GM23338 (cell line): ENCODE measurements around the gene LSM2. TPM values are rescaled to one million over a fixed set of nuclear protein-coding genes. Genes with fewer than 3 reads are reported as not detected.

ENCODE experiments used
- ATAC-seq: fragments of 200-7000 bp; cut with Tn5 transposase; 3 replicates; pipeline ENCODE4 v1.9.1; 2020
- DNase-seq: peaks from one replicate; pipeline ENCODE4 v3.0.0-alpha.2; 2015; ENCODE audit warnings: low spot score
- H2AFZ ChIP-seq: fragments of 200-600 bp; sonication (generic); 2 replicates; pipeline ENCODE4 v1.8.0; 2016; ENCODE audit warnings: antibody characterized with exemption, mild to moderate bottlenecking, moderate library complexity
- H3F3A ChIP-seq: fragments of 200-600 bp; sonication (generic); replicated peaks from 2 replicates; pipeline ENCODE4 v1.8.0; 2017; ENCODE audit warnings: antibody characterized with exemption, mixed run types, low read depth
- H3K27ac ChIP-seq: fragments of 200-600 bp; sonication (generic); 2 replicates; pipeline ENCODE4 v1.6.1; 2016; ENCODE audit warnings: low read depth
- H3K27me3 ChIP-seq: fragments of 200-600 bp; sonication (generic); 2 replicates; pipeline ENCODE4 v1.8.0; 2016; ENCODE audit warnings: mild to moderate bottlenecking, mixed run types, moderate library complexity; ENCODE audit not compliant: insufficient read depth
- H3K36me3 ChIP-seq: fragments of 200-600 bp; sonication (generic); 2 replicates; pipeline ENCODE4 v1.8.0; 2016; ENCODE audit warnings: mild to moderate bottlenecking; ENCODE audit not compliant: insufficient read depth
- H3K4me1 ChIP-seq: fragments of 200-600 bp; sonication (generic); 2 replicates; pipeline ENCODE4 v1.8.0; 2016; ENCODE audit warnings: mild to moderate bottlenecking, moderate library complexity; ENCODE audit not compliant: insufficient read depth
- H3K4me2 ChIP-seq: fragments of 200-600 bp; sonication (generic); 2 replicates; pipeline ENCODE4 v1.7.1; 2017; ENCODE audit warnings: mixed run types
- H3K4me3 ChIP-seq: fragments of 200-600 bp; sonication (generic); 2 replicates; pipeline ENCODE4 v1.6.1; 2016; ENCODE audit warnings: mixed run types
- H3K79me2 ChIP-seq: fragments of 200-600 bp; sonication (generic); replicated peaks from 2 replicates; pipeline ENCODE4 v1.8.0; 2017; ENCODE audit warnings: mild to moderate bottlenecking; ENCODE audit not compliant: insufficient read depth
- H3K9me2 ChIP-seq: fragments of 200-600 bp; sonication (generic); 2 replicates; pipeline ENCODE4 v1.8.0; 2017; ENCODE audit not compliant: insufficient read depth
- H4K20me1 ChIP-seq: fragments of 200-600 bp; sonication (generic); replicated peaks from 2 replicates; pipeline ENCODE4 v1.8.0; 2017; ENCODE audit warnings: mild to moderate bottlenecking; ENCODE audit not compliant: insufficient read depth
- H3K27ac Mint-ChIP-seq: 2 replicates; pipeline ENCODE4 v1.8.0; 2020; ENCODE audit warnings: inconsistent platforms, mild to moderate bottlenecking, moderate library complexity, mixed read lengths
- H3K27me3 Mint-ChIP-seq: 3 replicates; pipeline ENCODE4 v1.8.0; 2022; ENCODE audit warnings: low read depth, mild to moderate bottlenecking, moderate library complexity, mixed read lengths, inconsistent platforms; ENCODE audit not compliant: insufficient read depth, poor library complexity
- H3K36me3 Mint-ChIP-seq: 3 replicates; pipeline ENCODE4 v1.8.0; 2021; ENCODE audit warnings: low read depth, mild to moderate bottlenecking, inconsistent platforms, moderate library complexity, mixed read lengths
- H3K4me1 Mint-ChIP-seq: 3 replicates; pipeline ENCODE4 v1.8.0; 2020; ENCODE audit warnings: mild to moderate bottlenecking, inconsistent platforms, mixed read lengths
- H3K4me3 Mint-ChIP-seq: 3 replicates; pipeline ENCODE4 v1.8.0; 2021; ENCODE audit warnings: moderate library complexity, mild to moderate bottlenecking, inconsistent platforms, mixed read lengths
- H3K9me3 Mint-ChIP-seq: 3 replicates; pipeline ENCODE4 v1.8.0; 2020; ENCODE audit warnings: moderate library complexity, mild to moderate bottlenecking, inconsistent platforms, mixed read lengths
- CREB1 ChIP-seq: fragments of 250-450 bp; sonication (Bioruptor Pico); IDR thresholded peaks from 2 replicates; pipeline ENCODE4 v1.5.0; 2020; ENCODE audit warnings: low read depth, mild to moderate bottlenecking, moderate library complexity
- CTCF ChIP-seq, 2 experiments: fragments of 200-600 bp in 1 of 2; sonication (generic) in 1 of 2; conservative IDR thresholded peaks; 2 replicates each; pipeline versions ENCODE4 v1.5.1 to v1.6.1; 2016 to 2017; ENCODE audit warnings: antibody characterized with exemption in 2 of 2, low read depth in 2 of 2, mild to moderate bottlenecking in 2 of 2, moderate library complexity in 1 of 2
- ETS1 ChIP-seq: IDR thresholded peaks from 2 replicates; pipeline ENCODE4 v1.6.1; 2016; ENCODE audit warnings: antibody characterized with exemption
- EZH2 ChIP-seq: fragments of 200-600 bp; sonication (generic); IDR thresholded peaks from one replicate; pipeline ENCODE4 v1.8.0; 2017; ENCODE audit warnings: antibody characterized with exemption, mild to moderate bottlenecking, low read depth; ENCODE audit not compliant: unreplicated experiment
- EZH2phosphoT487 ChIP-seq: fragments of 200-600 bp; sonication (generic); IDR thresholded peaks from one replicate; pipeline ENCODE4 v1.8.1; 2018; ENCODE audit warnings: antibody characterized with exemption; ENCODE audit not compliant: unreplicated experiment
- JUNB ChIP-seq: IDR thresholded peaks from one replicate; pipeline ENCODE4 v1.6.1; 2016; ENCODE audit warnings: antibody characterized with exemption; ENCODE audit not compliant: unreplicated experiment
- NANOG ChIP-seq: IDR thresholded peaks from 2 replicates; pipeline ENCODE4 v1.6.1; 2016; ENCODE audit warnings: antibody characterized with exemption, borderline replicate concordance
- POLR2AphosphoS5 ChIP-seq: IDR thresholded peaks from 2 replicates; pipeline ENCODE4 v1.6.1; 2016; ENCODE audit warnings: antibody characterized with exemption, low read depth
- REST ChIP-seq: IDR thresholded peaks from one replicate; pipeline ENCODE4 v1.6.1; 2018; ENCODE audit warnings: antibody characterized with exemption; ENCODE audit not compliant: unreplicated experiment
- STAT1 ChIP-seq: IDR thresholded peaks from one replicate; pipeline ENCODE4 v1.6.1; 2016; ENCODE audit warnings: antibody characterized with exemption; ENCODE audit not compliant: unreplicated experiment
- ZNF114 ChIP-seq: fragments of 250-450 bp; sonication (Bioruptor Pico); IDR thresholded peaks from 2 replicates; pipeline ENCODE4 v1.5.0; 2020; ENCODE audit warnings: mild to moderate bottlenecking, moderate library complexity
- ZNF331 ChIP-seq: fragments of 250-450 bp; sonication (Bioruptor Pico); IDR thresholded peaks from 2 replicates; pipeline ENCODE4 v1.5.0; 2020; ENCODE audit warnings: low read depth, mild to moderate bottlenecking, moderate library complexity
- ZNF462 ChIP-seq: fragments of 250-450 bp; sonication (Bioruptor Pico); IDR thresholded peaks from 2 replicates; pipeline ENCODE4 v1.5.0; 2020; ENCODE audit warnings: mild to moderate bottlenecking, moderate library complexity
- polyA plus RNA-seq: library from polyadenylated mRNA; unstranded; fragments of >200 nt; fragmentation: Nextera tagmentation; extraction: Ambion mirVana; gene quantifications from 2 replicates; pipeline ENCODE4 v1.2.1, GENCODE V29; 2016
- total RNA-seq: library from RNA; depleted of rRNA; stranded (reverse); fragments of >200 nt; shearing (Covaris generic); gene quantifications from 2 replicates; pipeline ENCODE4 v1.2.3, GENCODE V29; 2014

LSM2 gene
- total and polyA plus RNA-seq, 2 experiments from 2014 or later, result 106 to 140 TPM

- no peak for DNase-seq
- Mint-ChIP-seq H3K27ac (no peak overlapping the region), H3K9me3 (no peaks in the 10 kb centered on the region; the same call in 2 of the 3 replicates), H3K4me3 (no peak overlapping the region), H3K27me3 (peaks cover 7% of the 10 kb centered on the region), H3K36me3 (peaks cover 22% of the 10 kb centered on the region), H3K4me1 (peaks cover 3% of the 10 kb centered on the region; the same call in 2 of the 3 replicates)
- 0 out of 2 replicates have a peak, but pooled peaks cover 3% of the 10 kb centered on the region for H4K20me1 ChIP-seq
- no peak overlapping the region for H2AFZ ChIP-seq
- no peak for ATAC-seq
- no peak overlapping the region for H3K4me2 ChIP-seq
- no peak overlapping the region for H3K4me3 ChIP-seq
- no peaks in the 10 kb centered on the region for H3K79me2 ChIP-seq
- H3K4me1 ChIP-seq, result 0 out of 2 replicates have a peak, but pooled peaks cover 1% of the 10 kb centered on the region
- H3K27ac ChIP-seq, result no peak overlapping the region
- no peaks in the 10 kb centered on the region for H3K9me2 ChIP-seq
- no peaks in the 10 kb centered on the region for H3F3A ChIP-seq
- H3K27me3 ChIP-seq, result no peaks in the 10 kb centered on the region
- no peaks in the 10 kb centered on the region for H3K36me3 ChIP-seq
- TF ChIP-seq REST, result no peak
- no peak for TF ChIP-seq EZH2
- TF ChIP-seq EZH2phosphoT487, result no peak
- TF ChIP-seq CTCF (conservative IDR thresholded peaks at IDR 0.05; ENCODE audit: low read depth in 2 of 2), result no peak
- no peak for TF ChIP-seq CREB1 (CRISPR knock-in tag)
- no peak for TF ChIP-seq STAT1
- TF ChIP-seq ZNF331 (CRISPR knock-in tag), result no peak
- TF ChIP-seq ETS1, result no peak
- TF ChIP-seq POLR2AphosphoS5, result no peak
- TF ChIP-seq JUNB, result no peak
- TF ChIP-seq ZNF114, result no peak
- no peak for TF ChIP-seq ZNF462 (CRISPR knock-in tag)
- no peak for TF ChIP-seq NANOG
Measured at GRCh38 chr6:31758281-31758680, 48.5 kb downstream of the LSM2 start.
